G401 (cell line): ENCODE measurements around the gene BID. TPM values are rescaled to one million over a fixed set of nuclear protein-coding genes. Genes with fewer than 3 reads are reported as not detected.

Experiments used
- DNase-seq: peaks from one replicate; pipeline ENCODE4 v3.0.0-alpha.2; 2015; ENCODE audit warnings: low spot score
- in situ Hi-C: cut with HindIII; loops from 2 replicates; pipeline ENCODE4 v1.10.0; 2016; ENCODE audit warnings: low sequenced_read_pairs, mixed read lengths
- total RNA-seq: library from RNA; depleted of rRNA; stranded (reverse); fragments of >200 nt; shearing (Covaris generic); gene quantifications from 2 replicates; pipeline ENCODE4 v1.2.3, GENCODE V29; 2014

The BID gene
- total RNA-seq, 1 experiment from 2014 or later = 58.9 TPM

- in situ Hi-C loops = no loop called here
Measured at GRCh38 chr22:17804331-17805080, 30.2 kb upstream of the BID start.

GRCh38 chr22:17803609-17804270 is 29.5 kb upstream of the BID start:
- in situ Hi-C loops = no loop called here
- no peak for DNase-seq

More at GRCh38 chr22:17804331-17805080, 30.2 kb upstream of the BID start:
- no peak for DNase-seq

- DNase-seq = no peak
- in situ Hi-C loops = no loop called here
Measured at GRCh38 chr22:17802822-17803221, 28.6 kb upstream of the BID start.

- DNase-seq = no peak
- in situ Hi-C loops = no loop called here
Measured at GRCh38 chr22:17802411-17802810, 28.1 kb upstream of the BID start.

- in situ Hi-C loops = no loop called here
- DNase-seq = no peak
Measured at GRCh38 chr22:17797721-17798559, 23.7 kb upstream of the BID start.

- in situ Hi-C loops = no loop called here
- DNase-seq = no peak
Measured at GRCh38 chr22:17796695-17797094, 22.4 kb upstream of the BID start.

GRCh38 chr22:17795661-17796548 is 21.6 kb upstream of the BID start:
- in situ Hi-C loops = no loop called here
- no peak for DNase-seq

- no peak for DNase-seq
- in situ Hi-C loops = no loop called here
Measured at GRCh38 chr22:17794726-17795542, 20.7 kb upstream of the BID start.

- in situ Hi-C loops = no loop called here
Measured at GRCh38 chr22:17792854-17793434, 18.7 kb upstream of the BID start.

GRCh38 chr22:17792299-17792698 is 18.0 kb upstream of the BID start:
- peak; percentile 58 for DNase-seq
- in situ Hi-C loops = no loop called here

More at GRCh38 chr22:17792854-17793434, 18.7 kb upstream of the BID start:
- DNase-seq = no peak

GRCh38 chr22:17791196-17791595 is 16.9 kb upstream of the BID start:
- in situ Hi-C loops = no loop called here
- no peak for DNase-seq

GRCh38 chr22:17789379-17790200 is 15.3 kb upstream of the BID start:
- in situ Hi-C loops = no loop called here
- DNase-seq = peak; percentile 86

GRCh38 chr22:17788528-17789378 is 14.5 kb upstream of the BID start:
- in situ Hi-C loops = no loop called here
- DNase-seq = peak; percentile 82

GRCh38 chr22:17787716-17788330 is 13.6 kb upstream of the BID start:
- in situ Hi-C loops = no loop called here
- no peak for DNase-seq

GRCh38 chr22:17787241-17787640 is 13.0 kb upstream of the BID start:
- in situ Hi-C loops = no loop called here
- DNase-seq = no peak
